22Rv1 (cell line): Measurements from ENCODE around the gene PALLD.

Experiments used
- H3K27ac ChIP-seq: fragments of 450-650 bp; 2 replicates; pipeline ENCODE4 v1.5.1; 2017
- ZFX ChIP-seq: fragments of 450-650 bp; IDR thresholded peaks from 2 replicates; pipeline ENCODE4 v1.6.1; 2017; ENCODE audit warnings: antibody characterized with exemption, borderline replicate concordance
- TF ChIP-seq, protein P1 (sequence below): fragments of 450-650 bp; IDR thresholded peaks from 2 replicates; pipeline ENCODE4 v1.5.1; 2017; ENCODE audit warnings: mild to moderate bottlenecking

The PALLD gene

DNA sequence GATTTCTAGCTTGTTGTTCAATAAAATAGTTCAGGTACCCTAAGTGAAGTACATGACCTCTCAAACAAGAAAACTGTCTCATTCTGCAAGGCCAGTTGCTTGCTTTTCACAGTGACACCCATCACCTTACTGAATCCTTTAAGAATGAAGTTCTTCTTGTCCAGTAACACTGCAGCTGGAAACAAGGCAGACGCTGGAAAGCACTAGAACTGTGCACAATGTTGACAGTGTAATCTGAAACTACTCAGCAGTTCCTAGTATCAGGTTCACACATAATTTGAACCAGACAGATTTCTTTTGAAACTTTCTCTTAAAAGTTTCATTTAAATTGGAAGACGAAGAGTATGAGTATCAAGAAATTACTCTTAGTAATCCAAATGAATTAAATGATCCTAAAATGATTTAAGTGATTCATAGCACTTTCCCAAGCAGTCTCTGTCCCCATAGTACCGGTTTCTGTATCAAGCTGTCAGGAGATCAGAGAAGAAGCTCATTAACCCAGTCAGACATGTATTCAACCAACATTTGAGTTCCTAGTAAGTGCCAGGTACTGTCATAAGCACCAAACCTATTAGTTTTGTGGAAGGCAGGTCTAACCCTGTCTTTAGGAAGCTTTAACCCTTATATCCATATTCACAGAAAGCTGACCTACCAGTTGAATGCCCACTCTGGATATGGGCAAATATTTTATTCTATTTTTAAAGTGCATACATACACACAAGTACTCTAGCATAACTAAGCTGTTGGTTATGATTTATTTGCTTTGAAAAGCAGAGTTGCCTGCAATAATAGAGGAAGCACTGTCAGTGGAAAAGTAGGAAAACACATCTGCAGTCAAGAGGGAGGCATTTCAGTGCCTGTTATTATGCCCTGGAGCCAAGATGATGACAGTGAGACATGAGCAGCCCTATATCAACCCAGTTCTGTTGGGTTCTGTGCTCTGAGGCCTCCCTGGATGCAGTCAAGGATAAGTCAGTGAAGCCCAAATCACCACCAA is 63.6 kb downstream of the PALLD start:
- TF ChIP-seq, protein P1, sequence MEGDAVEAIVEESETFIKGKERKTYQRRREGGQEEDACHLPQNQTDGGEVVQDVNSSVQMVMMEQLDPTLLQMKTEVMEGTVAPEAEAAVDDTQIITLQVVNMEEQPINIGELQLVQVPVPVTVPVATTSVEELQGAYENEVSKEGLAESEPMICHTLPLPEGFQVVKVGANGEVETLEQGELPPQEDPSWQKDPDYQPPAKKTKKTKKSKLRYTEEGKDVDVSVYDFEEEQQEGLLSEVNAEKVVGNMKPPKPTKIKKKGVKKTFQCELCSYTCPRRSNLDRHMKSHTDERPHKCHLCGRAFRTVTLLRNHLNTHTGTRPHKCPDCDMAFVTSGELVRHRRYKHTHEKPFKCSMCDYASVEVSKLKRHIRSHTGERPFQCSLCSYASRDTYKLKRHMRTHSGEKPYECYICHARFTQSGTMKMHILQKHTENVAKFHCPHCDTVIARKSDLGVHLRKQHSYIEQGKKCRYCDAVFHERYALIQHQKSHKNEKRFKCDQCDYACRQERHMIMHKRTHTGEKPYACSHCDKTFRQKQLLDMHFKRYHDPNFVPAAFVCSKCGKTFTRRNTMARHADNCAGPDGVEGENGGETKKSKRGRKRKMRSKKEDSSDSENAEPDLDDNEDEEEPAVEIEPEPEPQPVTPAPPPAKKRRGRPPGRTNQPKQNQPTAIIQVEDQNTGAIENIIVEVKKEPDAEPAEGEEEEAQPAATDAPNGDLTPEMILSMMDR = no peak
- no peak for TF ChIP-seq ZFX
- peak overlapping the region; percentile 43 for H3K27ac ChIP-seq

DNA sequence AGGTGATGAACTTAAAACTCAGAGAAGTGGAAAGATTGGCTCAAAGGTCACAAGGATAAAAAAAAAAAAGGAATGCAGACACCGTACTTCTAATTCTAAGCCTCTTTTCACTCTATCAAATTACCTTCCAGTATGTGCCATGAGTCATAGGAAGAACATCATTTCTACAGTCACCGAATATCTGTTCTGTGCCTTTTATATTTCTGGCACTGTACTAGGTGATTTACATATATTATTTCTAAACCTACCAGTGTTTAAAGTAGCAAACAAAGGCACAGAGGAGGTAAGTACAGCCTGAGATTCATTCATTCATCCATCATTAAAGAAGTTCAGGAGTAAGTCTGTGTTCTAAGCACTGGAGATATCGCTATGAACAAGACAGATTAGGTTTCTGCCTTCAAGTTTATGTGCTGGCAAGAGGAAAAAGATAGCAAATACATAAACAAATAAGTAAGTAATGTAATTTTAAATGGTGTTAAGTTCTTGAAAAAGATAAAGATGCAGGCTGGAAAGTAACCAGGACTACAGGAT is 65.3 kb downstream of the PALLD start:
- TF ChIP-seq, protein P1 = no peak
- TF ChIP-seq ZFX = no peak
- no peak overlapping the region for H3K27ac ChIP-seq

DNA sequence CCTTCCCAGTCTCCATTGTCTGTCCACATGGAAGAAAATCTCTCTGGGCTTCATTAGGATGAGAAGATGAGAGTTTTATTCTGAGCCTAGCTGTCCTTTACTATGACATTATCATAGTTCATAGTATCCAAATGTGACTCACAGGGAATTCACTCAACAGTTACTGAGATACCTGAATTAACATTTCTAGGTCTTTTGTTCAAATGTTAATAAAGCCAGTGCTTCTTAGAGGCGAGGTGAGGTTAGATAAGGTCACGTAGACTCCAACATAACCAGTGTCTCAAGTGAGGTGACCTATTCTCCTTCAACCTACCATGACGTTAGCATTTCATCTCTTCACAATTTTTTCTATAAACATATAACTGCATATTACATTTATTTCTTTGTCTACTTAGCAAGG is 67.2 kb downstream of the PALLD start:
- no peak for TF ChIP-seq ZFX
- TF ChIP-seq, protein P1 = no peak
- H3K27ac ChIP-seq = no peak overlapping the region

DNA sequence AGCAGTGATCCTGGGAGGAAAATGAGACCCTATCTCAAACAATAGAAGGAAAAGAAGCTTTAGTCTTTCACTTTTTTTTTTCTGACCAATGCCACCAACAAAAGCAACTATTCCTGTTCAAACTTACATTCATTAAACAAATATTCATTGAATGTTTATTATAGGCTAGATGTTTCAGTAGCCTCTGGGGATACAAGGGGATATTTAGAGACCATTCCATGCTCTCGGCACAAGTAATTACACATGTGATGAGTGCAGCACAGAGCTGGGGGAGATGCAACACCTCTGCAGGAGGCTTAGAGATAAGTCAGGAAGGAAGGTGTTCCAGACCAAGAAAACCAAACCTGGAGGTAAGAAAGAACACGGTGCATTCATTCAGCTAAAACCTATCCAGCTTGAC is 68.3 kb downstream of the PALLD start:
- no peak overlapping the region for H3K27ac ChIP-seq
- TF ChIP-seq, protein P1 = no peak
- no peak for TF ChIP-seq ZFX

DNA sequence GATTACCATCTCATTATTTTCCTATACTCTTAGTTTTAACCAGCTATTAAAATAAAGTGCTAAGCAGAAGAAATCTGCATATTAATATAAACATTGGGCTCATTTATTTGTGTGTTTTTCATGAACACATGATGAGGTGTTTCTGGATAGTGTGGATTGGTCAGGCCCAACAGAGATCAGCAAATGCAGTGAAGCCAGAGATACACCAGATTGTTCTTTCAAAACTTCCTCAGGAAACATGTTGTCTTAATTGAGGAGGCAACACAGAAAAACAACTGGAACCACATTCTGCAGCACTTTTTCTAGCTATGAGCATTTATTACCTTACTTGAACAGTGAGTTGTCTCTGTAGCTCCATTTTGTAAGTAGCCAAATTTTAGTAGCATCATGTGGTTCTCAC is 69.9 kb downstream of the PALLD start:
- TF ChIP-seq ZFX = no peak
- TF ChIP-seq, protein P1 = no peak
- H3K27ac ChIP-seq = no peak overlapping the region

DNA sequence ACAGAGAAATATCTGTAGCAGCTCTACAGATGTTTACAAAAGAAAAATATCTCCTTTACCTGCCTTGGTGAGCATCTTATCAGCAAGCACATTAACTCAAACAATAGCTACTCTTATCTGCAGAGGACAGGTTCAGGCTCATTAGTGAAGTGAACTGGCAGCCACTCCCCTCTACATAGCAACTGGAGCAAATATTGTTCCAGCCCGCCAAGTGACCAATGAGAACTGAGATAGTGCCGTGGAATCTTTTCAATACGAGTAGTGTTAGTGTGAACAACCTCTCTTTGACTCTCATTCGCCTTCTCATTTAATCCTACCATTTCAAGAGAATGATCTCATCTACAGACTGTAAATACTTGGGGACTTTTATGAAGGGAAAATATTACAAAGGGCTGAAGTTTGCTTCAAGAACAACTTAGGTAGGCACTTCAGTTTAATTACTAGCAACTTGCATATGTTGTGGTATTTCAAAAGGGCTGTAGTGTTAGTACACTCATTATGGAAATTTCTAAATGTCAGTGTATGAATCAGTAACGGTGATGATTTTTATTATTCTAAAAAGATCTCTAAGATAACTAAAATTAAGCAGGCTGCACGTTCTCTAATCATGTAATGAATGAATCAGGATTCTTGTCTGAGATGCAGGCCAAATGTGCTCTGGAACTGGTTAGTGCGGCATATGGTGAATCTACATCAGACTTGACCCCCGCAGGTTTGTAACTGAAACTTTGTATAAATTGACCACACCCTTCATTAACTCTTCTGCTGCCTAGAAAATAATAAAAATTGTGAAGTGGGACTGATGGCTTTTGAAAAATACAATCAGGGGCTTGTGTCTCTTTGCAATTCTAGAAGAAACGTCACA is 72.4 kb downstream of the PALLD start:
- TF ChIP-seq ZFX = no peak
- TF ChIP-seq, protein P1 = no peak
- H3K27ac ChIP-seq = peak overlapping the region; percentile 82
